ENCODE data around the gene SOX12. TPM values are rescaled to one million over a fixed set of nuclear protein-coding genes. Genes with fewer than 3 reads are reported as not detected.

Gene SOX12
- 1 to 10 TPM; 4.7 to 5.0 TPM for total RNA-seq
- under 1 TPM; 0.08 to 0.69 TPM for polyA plus RNA-seq

- H3K27ac ChIP-seq (ENCODE audit: low read depth, low read length) = peak within 1 kb of the TSS; percentile 50
- Mint-ChIP-seq H3K9me3 (no peaks in the 10 kb centered on the region), H3K27me3 (no peaks in the 10 kb centered on the region), H3K36me3 (peaks cover 0 to 1% of the 10 kb centered on the region in 2 donors), H3K27ac (peak within 1 kb of the TSS; percentile 88 to 96 (median 92)), H3K4me3 (peak within 1 kb of the TSS; percentile 90 to 95 (median 92)), H3K4me1 (peaks cover 3 to 26% (median 14%) of the 10 kb centered on the region in 4 donors)
- no peaks in the 10 kb centered on the region for H3K36me3 ChIP-seq (ENCODE audit: insufficient read depth, low read length)
- intact Hi-C loops (cut with micrococcal nuclease) = loop anchor here (1.0 kb wide), 3 partner anchors 28 to 83 kb away; partner anchors contain the start of genes C20orf96, RBCK1 and ZCCHC3
- H3K4me1 ChIP-seq (ENCODE audit: insufficient read depth, low read length) = peaks cover 27% of the 10 kb centered on the region
- DNase-seq = peak; percentile 92 to 96 (median 92)
- no peaks in the 10 kb centered on the region for H3K27me3 ChIP-seq (ENCODE audit: insufficient read depth, low read length)
- ChIA-PET POLR2A (ENCODE audit: partially characterized antibody) (interaction anchor here (0.6 to 4.3 kb wide), 12 partner anchors 15 to 218 kb away, joined by 3 to 112 read pairs (median 4); partner anchors contain the start of genes CSNK2A1, TBC1D20 and ZCCHC3), CTCF (ENCODE audit: partially characterized antibody) (interaction anchor here (0.8 to 3.1 kb wide), 3 partner anchors 26 to 59 kb away, joined by 3 to 16 read pairs (median 5); no protein-coding TSS in a partner anchor)
- H3K4me3 ChIP-seq (ENCODE audit: low read length in 2 of 2) = peak within 1 kb of the TSS; percentile 79 to 96
- no peaks in the 10 kb centered on the region for H3K9me3 ChIP-seq (ENCODE audit: control insufficient read depth in 1 of 2, low read length in 2 of 2)
Measured at GRCh38 chr20:325045-325888, at the start of gene SOX12. SOX12 (plus strand) TSS chr20:325552; CDS start chr20:325925, 373 bp downstream.

- no peak overlapping the region for H3K27ac Mint-ChIP-seq
- CTCF ChIA-PET (ENCODE audit: partially characterized antibody) = interaction anchor here (1.5 kb wide), 1 partner anchor 9 kb away, joined by 3 read pairs; no protein-coding TSS in a partner anchor
- DNase-seq = no peak
Measured at GRCh38 chr20:275791-276190, 49.6 kb upstream of the SOX12 start.

GRCh38 chr20:276620-277495 lies 48.5 kb upstream of the SOX12 start:
- H3K27me3 Mint-ChIP-seq = no peaks in the 10 kb centered on the region
- H3K36me3 Mint-ChIP-seq = peaks cover 0 to 5% of the 10 kb centered on the region in 2 donors
- Histone ChIP-seq H3K27me3 (ENCODE audit: insufficient read depth, low read length) (no peaks in the 10 kb centered on the region), H3K27ac (ENCODE audit: low read depth, low read length) (no peak overlapping the region), H3K4me1 (ENCODE audit: insufficient read depth, low read length) (no peaks in the 10 kb centered on the region), H3K4me3 (ENCODE audit: low read length in 2 of 2) (no peak overlapping the region), H3K36me3 (ENCODE audit: insufficient read depth, low read length) (no peaks in the 10 kb centered on the region), H3K9me3 (ENCODE audit: control insufficient read depth in 1 of 2, low read length in 2 of 2) (no peaks in the 10 kb centered on the region)
- no peak for DNase-seq
- CTCF ChIA-PET (ENCODE audit: partially characterized antibody) = interaction anchor here (0.9 kb wide), 1 partner anchor 11 kb away, joined by 4 read pairs; no protein-coding TSS in a partner anchor
- H3K27ac Mint-ChIP-seq = peak overlapping the region in 1 of 7 donors; percentile 18
- H3K4me1 Mint-ChIP-seq = no peaks in the 10 kb centered on the region
- no peaks in the 10 kb centered on the region for H3K9me3 Mint-ChIP-seq
- POLR2A ChIA-PET (ENCODE audit: partially characterized antibody) = no interaction called here
- intact Hi-C loops (cut with micrococcal nuclease) = no loop called here
- H3K4me3 Mint-ChIP-seq = no peak overlapping the region

More at GRCh38 chr20:275791-276190, 49.6 kb upstream of the SOX12 start:
- no peaks in the 10 kb centered on the region for H3K36me3 ChIP-seq (ENCODE audit: insufficient read depth, low read length)
- no peak overlapping the region for H3K4me3 Mint-ChIP-seq
- H3K27me3 ChIP-seq (ENCODE audit: insufficient read depth, low read length) = no peaks in the 10 kb centered on the region
- H3K27ac ChIP-seq (ENCODE audit: low read depth, low read length) = no peak overlapping the region
- peaks cover 0 to 5% of the 10 kb centered on the region in 2 donors for H3K36me3 Mint-ChIP-seq
- no peaks in the 10 kb centered on the region for H3K4me1 Mint-ChIP-seq
- H3K9me3 Mint-ChIP-seq = no peaks in the 10 kb centered on the region
- no peaks in the 10 kb centered on the region for H3K27me3 Mint-ChIP-seq
- POLR2A ChIA-PET (ENCODE audit: partially characterized antibody) = no interaction called here
- no peak overlapping the region for H3K4me3 ChIP-seq (ENCODE audit: low read length in 2 of 2)
- no peaks in the 10 kb centered on the region for H3K4me1 ChIP-seq (ENCODE audit: insufficient read depth, low read length)
- intact Hi-C loops (cut with micrococcal nuclease) = no loop called here
- H3K9me3 ChIP-seq (ENCODE audit: control insufficient read depth in 1 of 2, low read length in 2 of 2) = no peaks in the 10 kb centered on the region

GRCh38 chr20:277496-277781 lies 47.9 kb upstream of the SOX12 start:
- no peak for DNase-seq
- POLR2A ChIA-PET (ENCODE audit: partially characterized antibody) = no interaction called here
- Histone ChIP-seq H3K27me3 (ENCODE audit: insufficient read depth, low read length) (no peaks in the 10 kb centered on the region), H3K36me3 (ENCODE audit: insufficient read depth, low read length) (no peaks in the 10 kb centered on the region), H3K9me3 (ENCODE audit: control insufficient read depth in 1 of 2, low read length in 2 of 2) (no peaks in the 10 kb centered on the region), H3K4me1 (ENCODE audit: insufficient read depth, low read length) (no peaks in the 10 kb centered on the region), H3K4me3 (ENCODE audit: low read length in 2 of 2) (no peak overlapping the region), H3K27ac (ENCODE audit: low read depth, low read length) (no peak overlapping the region)
- Mint-ChIP-seq H3K36me3 (peaks cover 0 to 5% of the 10 kb centered on the region in 2 donors), H3K4me3 (no peak overlapping the region), H3K4me1 (no peaks in the 10 kb centered on the region), H3K9me3 (no peaks in the 10 kb centered on the region), H3K27me3 (no peaks in the 10 kb centered on the region), H3K27ac (peak overlapping the region in 1 of 7 donors; percentile 18)
- CTCF ChIA-PET (ENCODE audit: partially characterized antibody) = interaction anchor here (0.9 kb wide), 1 partner anchor 11 kb away, joined by 4 read pairs; no protein-coding TSS in a partner anchor
- intact Hi-C loops (cut with micrococcal nuclease) = no loop called here

- Mint-ChIP-seq H3K27me3 (no peaks in the 10 kb centered on the region), H3K4me1 (no peaks in the 10 kb centered on the region), H3K4me3 (no peak overlapping the region), H3K36me3 (peaks cover 0 to 5% of the 10 kb centered on the region in 2 donors), H3K27ac (no peak overlapping the region), H3K9me3 (no peaks in the 10 kb centered on the region)
- Histone ChIP-seq H3K36me3 (ENCODE audit: insufficient read depth, low read length) (no peaks in the 10 kb centered on the region), H3K9me3 (ENCODE audit: control insufficient read depth in 1 of 2, low read length in 2 of 2) (no peaks in the 10 kb centered on the region), H3K4me3 (ENCODE audit: low read length in 2 of 2) (no peak overlapping the region), H3K27ac (ENCODE audit: low read depth, low read length) (no peak overlapping the region), H3K4me1 (ENCODE audit: insufficient read depth, low read length) (no peaks in the 10 kb centered on the region), H3K27me3 (ENCODE audit: insufficient read depth, low read length) (no peaks in the 10 kb centered on the region)
- CTCF ChIA-PET (ENCODE audit: partially characterized antibody) = interaction anchor here (0.7 to 1.5 kb wide), 2 partner anchors 10 to 16 kb away, joined by 3 read pairs; no protein-coding TSS in a partner anchor
- intact Hi-C loops (cut with micrococcal nuclease) = no loop called here
- DNase-seq = no peak
- POLR2A ChIA-PET (ENCODE audit: partially characterized antibody) = no interaction called here
Measured at GRCh38 chr20:278181-278580, 47.2 kb upstream of the SOX12 start.

GRCh38 chr20:278607-279571 lies 46.5 kb upstream of the SOX12 start:
- Mint-ChIP-seq H3K36me3 (peaks cover 0 to 5% of the 10 kb centered on the region in 2 donors), H3K4me3 (peak overlapping the region in 1 of 8 donors; percentile 39), H3K4me1 (no peaks in the 10 kb centered on the region), H3K9me3 (no peaks in the 10 kb centered on the region), H3K27me3 (no peaks in the 10 kb centered on the region), H3K27ac (peak overlapping the region in 1 of 7 donors; percentile 72)
- H3K4me3 ChIP-seq (ENCODE audit: low read length in 2 of 2) = no peak overlapping the region
- no peaks in the 10 kb centered on the region for H3K36me3 ChIP-seq (ENCODE audit: insufficient read depth, low read length)
- intact Hi-C loops (cut with micrococcal nuclease) = no loop called here
- H3K9me3 ChIP-seq (ENCODE audit: control insufficient read depth in 1 of 2, low read length in 2 of 2) = no peaks in the 10 kb centered on the region
- H3K4me1 ChIP-seq (ENCODE audit: insufficient read depth, low read length) = no peaks in the 10 kb centered on the region
- ChIA-PET CTCF (ENCODE audit: partially characterized antibody) (interaction anchor here (0.7 to 1.5 kb wide), 2 partner anchors 11 to 15 kb away, joined by 3 read pairs; no protein-coding TSS in a partner anchor), POLR2A (ENCODE audit: partially characterized antibody) (no interaction called here)
- peak in 1 of 5 donors; percentile 33 for DNase-seq
- H3K27ac ChIP-seq (ENCODE audit: low read depth, low read length) = no peak overlapping the region
- no peaks in the 10 kb centered on the region for H3K27me3 ChIP-seq (ENCODE audit: insufficient read depth, low read length)

All from CD4-positive, alpha-beta memory T cell (primary cell).